SK-N-MC (cell line): ENCODE measurements around the gene DGLUCY.
"Not testable (repeated sequence)": the region's sequence is repeated elsewhere in the genome, so short reads cannot be mapped to it uniquely, and the experiment has no call there.

Experiments used
- EZH2 ChIP-seq: fragments of 200-600 bp; sonication (generic); IDR thresholded peaks from one replicate; pipeline ENCODE4 v1.6.1; 2017; ENCODE audit warnings: antibody characterized with exemption
- POLR2AphosphoS5 ChIP-seq: IDR thresholded peaks from 2 replicates; pipeline ENCODE4 v1.6.1; 2012; ENCODE audit warnings: mild to moderate bottlenecking, low read depth, low read length, borderline replicate concordance

- TF ChIP-seq EZH2, POLR2AphosphoS5: not testable (repeated sequence)
Measured at GRCh38 chr14:91124406-91125270, 10.8 kb downstream of the DGLUCY start.
